PC-3 (cell line): ENCODE data around the gene ZNF800. TPM values are rescaled to one million over a fixed set of nuclear protein-coding genes. Genes with fewer than 3 reads are reported as not detected.

Experiments used
- ATAC-seq: fragments of 200-7000 bp; cut with Tn5 transposase; 2 replicates; pipeline ENCODE4 v1.9.1; 2020; ENCODE audit warnings: mild to moderate bottlenecking, moderate library complexity
- BruUV-seq: library from RNA; stranded (reverse); fragments of 400-500 nt; replicated peaks from 2 replicates; lab custom pipeline; 2021; lab: Mats Ljungman, UMichigan
- CTCF ChIA-PET: fragments of 300-600 bp; sonication (Branson Sonifier 250); formaldehyde crosslinking; loops from one replicate; lab custom pipeline; 2022; ENCODE audit warnings: antibody characterized with exemption; lab: Charles Lee
- POLR2A ChIA-PET: fragments of 300-600 bp; sonication (Branson Sonifier 250); formaldehyde crosslinking; loops from one replicate; lab custom pipeline; 2022; ENCODE audit warnings: antibody characterized with exemption; ENCODE audit not compliant: unreplicated experiment; lab: Charles Lee
- DNase-seq: peaks from one replicate; pipeline ENCODE4 v3.0.0-alpha.2; 2015
- H2AFZ ChIP-seq: fragments of 300-600 bp; sonication (generic); 2 replicates; pipeline ENCODE4 v1.6.0; 2016; ENCODE audit warnings: antibody characterized with exemption, low read length
- H3F3A ChIP-seq: fragments of 300-600 bp; sonication (generic); one replicate; pipeline ENCODE4 v1.6.0; 2017; ENCODE audit warnings: antibody characterized with exemption, low read length, control low read depth, mild to moderate bottlenecking; ENCODE audit not compliant: unreplicated experiment
- H3K27ac ChIP-seq: fragments of 300-600 bp; sonication (generic); 2 replicates; pipeline ENCODE4 v1.5.1; 2016; ENCODE audit warnings: mild to moderate bottlenecking, low read length
- H3K27me3 ChIP-seq: fragments of 300-600 bp; sonication (generic); 2 replicates; pipeline ENCODE4 v1.6.1; 2016; ENCODE audit warnings: low read length, mixed read lengths
- H3K36me3 ChIP-seq: fragments of 300-600 bp; sonication (generic); 2 replicates; pipeline ENCODE4 v1.6.1; 2016; ENCODE audit warnings: low read depth, mixed run types, low read length, mixed read lengths
- H3K4me1 ChIP-seq: fragments of 300-600 bp; sonication (generic); 2 replicates; pipeline ENCODE4 v1.5.1; 2016; ENCODE audit warnings: low read length; ENCODE audit not compliant: insufficient read depth
- H3K4me2 ChIP-seq: fragments of 300-600 bp; sonication (generic); 2 replicates; pipeline ENCODE4 v1.6.0; 2016; ENCODE audit warnings: low read length
- H3K4me3 ChIP-seq: fragments of 300-600 bp; sonication (generic); 2 replicates; pipeline ENCODE4 v1.5.1; 2016; ENCODE audit warnings: mild to moderate bottlenecking, low read length, mixed read lengths
- H3K79me2 ChIP-seq: fragments of 300-600 bp; sonication (generic); 2 replicates; pipeline ENCODE4 v1.6.1; 2017; ENCODE audit warnings: low read length, mixed read lengths
- H3K9ac ChIP-seq: fragments of 300-600 bp; sonication (generic); 2 replicates; pipeline ENCODE4 v1.6.0; 2016; ENCODE audit warnings: mild to moderate bottlenecking, low read length
- H3K9me2 ChIP-seq: fragments of 300-600 bp; sonication (generic); replicated peaks from 2 replicates; pipeline ENCODE4 v1.6.1; 2016; ENCODE audit warnings: mixed run types, low read length, mixed read lengths
- H3K9me3 ChIP-seq: fragments of 300-600 bp; sonication (generic); 2 replicates; pipeline ENCODE4 v1.6.1; 2016; ENCODE audit warnings: low read length, mixed read lengths
- H4K20me1 ChIP-seq: fragments of 300-600 bp; sonication (generic); 2 replicates; pipeline ENCODE4 v1.6.1; 2016; ENCODE audit warnings: low read length, mixed read lengths
- CTCF ChIP-seq: fragments of 300-600 bp; sonication (generic); conservative IDR thresholded peaks from 2 replicates; pipeline ENCODE4 v1.5.1; 2017; ENCODE audit warnings: antibody characterized with exemption, low read depth, mild to moderate bottlenecking, low read length
- EZH2 ChIP-seq: fragments of 300-600 bp; sonication (generic); IDR thresholded peaks from one replicate; pipeline ENCODE4 v1.6.1; 2017; ENCODE audit warnings: antibody characterized with exemption, mild to moderate bottlenecking, low read length; ENCODE audit not compliant: unreplicated experiment
- EZH2phosphoT487 ChIP-seq: fragments of 300-600 bp; sonication (generic); IDR thresholded peaks from 2 replicates; pipeline ENCODE4 v1.6.1; 2018; ENCODE audit warnings: mild to moderate bottlenecking, antibody characterized with exemption, low read length, borderline replicate concordance
- intact Hi-C: fragments of 100-400 bp; cut with micrococcal nuclease; formaldehyde crosslinking; loops from 2 replicates; pipeline ENCODE4 v1.9.0; 2023
- total RNA-seq: library from RNA; depleted of rRNA; stranded (reverse); fragments of >200 nt; gene quantifications from 2 replicates; pipeline ENCODE4 v1.2.3, GENCODE V29; 2014

The ZNF800 gene
- total RNA-seq, 1 experiment from 2014 or later: 13.2 TPM

GRCh38 chr7:127389321-127389720, 3.2 kb downstream of the ZNF800 start:
- CTCF ChIA-PET: no interaction called here
- TF ChIP-seq EZH2 (no peak), EZH2phosphoT487 (no peak), CTCF (no peak)

GRCh38 chr7:127387974-127388373, 4.5 kb downstream of the ZNF800 start:
- no peak for ATAC-seq
- POLR2A ChIA-PET: no interaction called here

More at GRCh38 chr7:127389321-127389720, 3.2 kb downstream of the ZNF800 start:
- intact Hi-C loops: no loop called here
- ATAC-seq (no peak), DNase-seq (no peak)
- peak overlapping the region; percentile 80; the same call in 1 of the 2 replicates for H3K4me2 ChIP-seq
- no peak overlapping the region for H3K9ac ChIP-seq
- peaks cover 31% of the 10 kb centered on the region for H3K36me3 ChIP-seq
- H3K4me3 ChIP-seq: no peak overlapping the region
- BruUV-seq: no TSS peak
- POLR2A ChIA-PET: interaction anchor here (0.7 kb wide), 1 partner anchor 141 kb away, joined by 4 read pairs; no protein-coding TSS in a partner anchor
- no peaks in the 10 kb centered on the region for H3K9me3 ChIP-seq
- H3K4me1 ChIP-seq: peaks cover 21% of the 10 kb centered on the region
- H3K27me3 ChIP-seq: no peaks in the 10 kb centered on the region
- H3K9me2 ChIP-seq: no peaks in the 10 kb centered on the region
- no peak overlapping the region for H3K27ac ChIP-seq
- H3K79me2 ChIP-seq: peaks cover 75% of the 10 kb centered on the region
- H4K20me1 ChIP-seq: no peaks in the 10 kb centered on the region
- H2AFZ ChIP-seq: no peak overlapping the region
- no peaks in the 10 kb centered on the region for H3F3A ChIP-seq

More at GRCh38 chr7:127387974-127388373, 4.5 kb downstream of the ZNF800 start:
- no peak for DNase-seq
- CTCF ChIA-PET: interaction anchor here (0.6 kb wide), 1 partner anchor 40 kb away, joined by 3 read pairs; no protein-coding TSS in a partner anchor
- peaks cover 31% of the 10 kb centered on the region for H3K36me3 ChIP-seq
- H3F3A ChIP-seq: no peaks in the 10 kb centered on the region
- H2AFZ ChIP-seq: no peak overlapping the region
- no peak overlapping the region for H3K27ac ChIP-seq
- H3K4me3 ChIP-seq: no peak overlapping the region
- no peaks in the 10 kb centered on the region for H4K20me1 ChIP-seq
- intact Hi-C loops: no loop called here
- H3K27me3 ChIP-seq: no peaks in the 10 kb centered on the region
- H3K79me2 ChIP-seq: peaks cover 85% of the 10 kb centered on the region
- H3K4me1 ChIP-seq: peaks cover 14% of the 10 kb centered on the region
- no peaks in the 10 kb centered on the region for H3K9me2 ChIP-seq
- BruUV-seq: no TSS peak
- no peaks in the 10 kb centered on the region for H3K9me3 ChIP-seq
- no peak overlapping the region for H3K9ac ChIP-seq
- no peak for TF ChIP-seq EZH2phosphoT487
- TF ChIP-seq EZH2: no peak
- no peak for TF ChIP-seq CTCF
- H3K4me2 ChIP-seq: no peak overlapping the region
